H1 (cell line): ENCODE measurements around the gene SERGEF. TPM values are rescaled to one million over a fixed set of nuclear protein-coding genes. Genes with fewer than 3 reads are reported as not detected.

ENCODE experiments used
- CTCF ChIA-PET: fragments of 300-600 bp; sonication (Branson Sonifier 250); formaldehyde crosslinking; loops from one replicate; lab custom pipeline; 2021; ENCODE audit not compliant: partially characterized antibody; lab: Charles Lee
- POLR2A ChIA-PET: fragments of 300-600 bp; sonication (Branson Sonifier 250); formaldehyde crosslinking; loops from one replicate; lab custom pipeline; 2021; ENCODE audit warnings: inconsistent platforms; ENCODE audit not compliant: partially characterized antibody; lab: Charles Lee
- DNase-seq, 2 experiments: peaks; one replicate each; pipeline versions ENCODE4 v3.0.0 to v3.0.0-alpha.2; 2010 to 2022; ENCODE audit warnings: low spot score in 2 of 2, low read depth in 1 of 2, mixed read lengths in 1 of 2
- FAIRE-seq: peaks from 2 replicates; lab custom pipeline; 2011; peaks lifted over from hg19 to GRCh38; lab: Jason Lieb, UNC
- H2AFZ ChIP-seq: 2 replicates; pipeline ENCODE4 v1.8.1; 2012; ENCODE audit warnings: low read length, inconsistent platforms
- H2AK5ac ChIP-seq: 2 replicates; pipeline ENCODE4 v1.6.1; 2013; ENCODE audit warnings: low read depth, low read length
- H2BK120ac ChIP-seq: replicated peaks from 2 replicates; pipeline ENCODE3; 2013; ENCODE audit warnings: low read depth, low read length, inconsistent platforms
- H2BK12ac ChIP-seq: 2 replicates; pipeline ENCODE4 v1.6.1; 2013; ENCODE audit warnings: low read depth, low read length
- H2BK15ac ChIP-seq: 2 replicates; pipeline ENCODE4 v1.6.1; 2013; ENCODE audit warnings: low read length
- H2BK20ac ChIP-seq: 2 replicates; pipeline ENCODE4 v1.6.1; 2013; ENCODE audit warnings: low read length
- H2BK5ac ChIP-seq: 2 replicates; pipeline ENCODE4 v1.6.1; 2013; ENCODE audit warnings: low read depth, low read length
- H3K14ac ChIP-seq: 2 replicates; pipeline ENCODE4 v1.6.1; 2013; ENCODE audit warnings: inconsistent platforms; ENCODE audit not compliant: insufficient read length
- H3K18ac ChIP-seq: 2 replicates; pipeline ENCODE4 v1.6.1; 2013; ENCODE audit warnings: low read length; ENCODE audit errors: extremely low read depth
- H3K23ac ChIP-seq: 2 replicates; pipeline ENCODE4 v1.6.1; 2013; ENCODE audit warnings: inconsistent platforms; ENCODE audit not compliant: insufficient read length
- H3K23me2 ChIP-seq: 2 replicates; pipeline ENCODE4 v1.6.1; 2013; ENCODE audit warnings: low read depth, low read length
- H3K27ac ChIP-seq: 2 replicates; pipeline ENCODE4 v1.6.1; 2011; ENCODE audit warnings: low read depth, low read length, inconsistent platforms
- H3K27me3 ChIP-seq, 4 experiments: replicated peaks in 1 of 4; 1 replicate in 1 of 4; 2 replicates in 3 of 4; pipeline versions ENCODE4 v1.6.1 to v1.8.1; 2011 to 2013; ENCODE audit warnings: low read length in 3 of 4, mild to moderate bottlenecking in 3 of 4, inconsistent platforms in 2 of 4, mixed read lengths in 2 of 4, moderate library complexity in 1 of 4; ENCODE audit not compliant: control insufficient read depth in 3 of 4, insufficient read depth in 3 of 4; ENCODE audit errors: extremely low read depth in 1 of 4
- H3K36me3 ChIP-seq, 4 experiments: 2 replicates each; pipeline versions ENCODE4 v1.6.1 to v1.8.1; 2011 to 2013; ENCODE audit warnings: mild to moderate bottlenecking in 4 of 4, low read length in 3 of 4, moderate library complexity in 2 of 4, control low read depth in 1 of 4, inconsistent platforms in 1 of 4; ENCODE audit not compliant: insufficient read depth in 4 of 4, control insufficient read depth in 2 of 4
- H3K4ac ChIP-seq: replicated peaks from 2 replicates; pipeline ENCODE3; 2013; ENCODE audit warnings: low read length, low read depth, mixed read lengths, inconsistent platforms; ENCODE audit not compliant: insufficient read length
- H3K4me1 ChIP-seq, 4 experiments: replicated peaks in 1 of 4; 1 replicate in 1 of 4; 2 replicates in 3 of 4; pipeline versions ENCODE4 v1.6.1 to v1.8.1; 2011 to 2013; ENCODE audit warnings: low read length in 3 of 4, inconsistent platforms in 2 of 4, mixed read lengths in 1 of 4; ENCODE audit not compliant: insufficient read depth in 4 of 4, control insufficient read depth in 3 of 4
- H3K4me2 ChIP-seq, 2 experiments: 2 replicates each; pipeline versions ENCODE4 v1.6.1 to v1.8.1; 2011 to 2013; ENCODE audit warnings: low read depth in 2 of 2, low read length in 2 of 2, control low read depth in 1 of 2, inconsistent platforms in 1 of 2, mild to moderate bottlenecking in 1 of 2; ENCODE audit not compliant: insufficient read depth in 1 of 2
- H3K4me3 ChIP-seq, 4 experiments: fragments of 200-600, 300-600 bp in 1 of 4; sonication (generic), shearing (Covaris generic), sonication (Bioruptor Twin) in 1 of 4; 2 replicates each; pipeline versions ENCODE4 v1.5.1 to v1.8.1; 2011 to 2016; ENCODE audit warnings: low read length in 4 of 4, low read depth in 3 of 4, control low read depth in 2 of 4, inconsistent platforms in 2 of 4, mild to moderate bottlenecking in 2 of 4, mixed read lengths in 1 of 4, moderate library complexity in 1 of 4; ENCODE audit not compliant: insufficient read depth in 2 of 4; ENCODE audit errors: extremely low read depth in 1 of 4
- H3K56ac ChIP-seq: replicated peaks from 2 replicates; pipeline ENCODE3; 2013; ENCODE audit warnings: low read depth, mild to moderate bottlenecking, mixed read lengths, low read length, inconsistent platforms; ENCODE audit not compliant: insufficient read length
- H3K79me1 ChIP-seq: 2 replicates; pipeline ENCODE4 v1.6.1; 2013; ENCODE audit warnings: low read depth, low read length, control low read depth
- H3K79me2 ChIP-seq, 2 experiments: 2 replicates each; pipeline versions ENCODE4 v1.6.1 to v1.8.1; 2012 to 2013; ENCODE audit warnings: low read length in 2 of 2, mild to moderate bottlenecking in 2 of 2, inconsistent platforms in 1 of 2; ENCODE audit not compliant: insufficient read depth in 2 of 2, control insufficient read depth in 1 of 2
- H3K9ac ChIP-seq, 4 experiments: replicated peaks in 1 of 4; 1 replicate in 1 of 4; 2 replicates in 3 of 4; pipeline versions ENCODE4 v1.6.1 to v1.8.1; 2011 to 2013; ENCODE audit warnings: low read depth in 3 of 4, low read length in 3 of 4, control low read depth in 2 of 4, mild to moderate bottlenecking in 2 of 4, moderate library complexity in 2 of 4, inconsistent platforms in 1 of 4; ENCODE audit errors: extremely low read depth in 1 of 4
- H3K9me3 ChIP-seq, 2 experiments: 2 replicates each; pipeline versions ENCODE4 v1.6.1 to v1.8.1; 2012 to 2013; ENCODE audit warnings: mild to moderate bottlenecking in 2 of 2, moderate library complexity in 2 of 2, control low read depth in 1 of 2, inconsistent platforms in 1 of 2, low read depth in 1 of 2, low read length in 1 of 2, mixed read lengths in 1 of 2; ENCODE audit not compliant: insufficient read depth in 2 of 2
- H4K20me1 ChIP-seq, 2 experiments: replicated peaks in 1 of 2; 2 replicates each; pipeline versions ENCODE3 to v1.8.1; 2011 to 2013; ENCODE audit warnings: inconsistent platforms in 2 of 2, low read length in 2 of 2, mild to moderate bottlenecking in 1 of 2; ENCODE audit not compliant: insufficient read depth in 2 of 2, control insufficient read depth in 1 of 2
- H4K5ac ChIP-seq: 2 replicates; pipeline ENCODE4 v1.6.1; 2013; ENCODE audit warnings: low read length, low read depth, mixed read lengths, inconsistent platforms; ENCODE audit not compliant: insufficient read length
- H4K8ac ChIP-seq: 2 replicates; pipeline ENCODE4 v1.8.0; 2013; ENCODE audit warnings: mild to moderate bottlenecking, moderate library complexity, low read length, inconsistent platforms; ENCODE audit not compliant: insufficient read depth; ENCODE audit errors: extremely low read depth
- H4K91ac ChIP-seq: replicated peaks from 2 replicates; pipeline ENCODE3; 2013; ENCODE audit warnings: low read length, mixed read lengths, inconsistent platforms; ENCODE audit not compliant: insufficient read length
- ATF3 ChIP-seq: IDR thresholded peaks from 2 replicates; pipeline ENCODE4 v1.6.1; 2011; ENCODE audit warnings: low read depth, mild to moderate bottlenecking, low read length; ENCODE audit not compliant: insufficient read depth
- CTCF ChIP-seq, 3 experiments: IDR thresholded peaks; 1 replicate in 2 of 3; 2 replicates in 1 of 3; pipeline versions ENCODE4 v1.5.1 to v1.6.1; 2011; ENCODE audit warnings: low read length in 3 of 3, mild to moderate bottlenecking in 3 of 3, inconsistent platforms in 2 of 3, low read depth in 1 of 3, moderate library complexity in 1 of 3; ENCODE audit not compliant: insufficient read depth in 1 of 3; ENCODE audit errors: control extremely low read depth in 1 of 3
- SIN3A ChIP-seq, 2 experiments: IDR thresholded peaks in 1 of 2; conservative IDR thresholded peaks in 1 of 2; 2 replicates each; pipeline ENCODE4 v1.6.1; 2011 to 2012; ENCODE audit warnings: low read length in 2 of 2, improper control_type of control experiment in 1 of 2, low read depth in 1 of 2, mild to moderate bottlenecking in 1 of 2
- WGBS, 2 experiments: shearing (Covaris generic) in 1 of 2; methylation state at CpG; one replicate each; pipeline versions ENCODE4 v1.1.6 to v1.1.7; 2013 to 2015; ENCODE audit warnings: low lambda C conversion rate in 2 of 2, mixed read lengths in 2 of 2, inconsistent platforms in 1 of 2, low coverage in 1 of 2, missing lambda C conversion rate in 1 of 2; ENCODE audit not compliant: insufficient replicate concordance in 2 of 2, insufficient coverage in 1 of 2, insufficient read length in 1 of 2; ENCODE audit errors: extremely low coverage in 1 of 2, missing lambda C conversion rate in 1 of 2; 5-methylcytosine and 5-hydroxymethylcytosine counted together
- polyA plus RNA-seq, 7 experiments: library from polyadenylated mRNA; depleted of rRNA in 3 of 7; stranded (reverse) in 5 of 7; unstranded in 2 of 7; fragments of >200 nt in 5 of 7; fragments of 200-250 nt in 2 of 7; gene quantifications; 1 replicate in 5 of 7; 2 replicates in 1 of 7; 4 replicates in 1 of 7; pipeline versions ENCODE4 v1.2.1 to v1.2.3, GENCODE V29; 2011 to 2013; ENCODE audit warnings: missing spikeins in 2 of 7, mixed read lengths in 2 of 7
- total RNA-seq: library from RNA; stranded (reverse); fragmentation: NEBNext Ultra II Directional; extraction: Animal tissue kit (Norgen Biotek cat#: 25700); gene quantifications from 2 replicates; pipeline ENCODE4 v1.2.1, GENCODE V29; 2021

The SERGEF gene
- total and polyA plus RNA-seq, 2 of the 8 experiments (the other 6 are each of a cell fraction or from before 2014, with no cell fraction given) = 16.6 to 28.8 TPM

GRCh38 chr11:17743026-17743807 is 269.6 kb downstream of the SERGEF start:
- Histone ChIP-seq H3K18ac (no peak overlapping the region), H3K4me3 (no peak overlapping the region), H2BK5ac (no peak overlapping the region), H3K4ac (no peak overlapping the region), H2BK15ac (no peak overlapping the region), H3K23ac (no peak overlapping the region), H2BK12ac (no peak overlapping the region), H2AFZ (no peak overlapping the region), H3K27ac (no peak overlapping the region), H3K79me1 (no peaks in the 10 kb centered on the region), H2AK5ac (no peak overlapping the region), H3K56ac (no peak overlapping the region), H3K23me2 (peaks cover 4% of the 10 kb centered on the region; the same call in 1 of the 2 replicates), H4K91ac (no peak overlapping the region), H4K5ac (no peak overlapping the region), H3K9me3 (no peaks in the 10 kb centered on the region), H3K4me1 (peaks cover 0 to 13% (median 8%) of the 10 kb centered on the region in 4 experiments; a peak in 6 of 7 replicates), H4K20me1 (peaks cover 0 to 5% of the 10 kb centered on the region in 2 experiments), H4K8ac (no peak overlapping the region; the same call in 1 of the 2 replicates), H2BK20ac (no peak overlapping the region), H3K9ac (no peak overlapping the region), H3K14ac (no peak overlapping the region), H3K36me3 (no peaks in the 10 kb centered on the region), H3K27me3 (peaks cover 0 to 10% (median 7%) of the 10 kb centered on the region in 4 experiments; a peak in 5 of 7 replicates), H3K79me2 (no peaks in the 10 kb centered on the region), H2BK120ac (no peak overlapping the region), H3K4me2 (no peak overlapping the region)
- no peak for DNase-seq
- POLR2A ChIA-PET = no interaction called here
- no peak for FAIRE-seq
- CTCF ChIA-PET = interaction anchor here (1.3 to 16.5 kb wide), 13 partner anchors 9 to 236 kb away, joined by 3 to 290 read pairs (median 7); partner anchors contain the start of genes KCNC1 and MYOD1
- WGBS, 2 experiments = 86% methylated on average over 13 of the region's 13 CpGs; no CpG with 5 or more reads in 1 of the 2 experiments
- no peak for TF ChIP-seq ATF3
- TF ChIP-seq CTCF (IDR thresholded peaks at IDR 0.05; ENCODE audit: control extremely low read depth in 1 of 3, insufficient read depth in 1 of 3, low read depth in 1 of 3, low read length in 3 of 3) = no peak
- no peak for TF ChIP-seq SIN3A (conservative IDR thresholded peaks at IDR 0.05 in 1 of 2, IDR thresholded peaks at IDR 0.05 in 1 of 2; ENCODE audit: low read depth in 1 of 2, low read length in 2 of 2)
